NOMO-1 treated with DMSO at 0.1 percent for 48 hours (cell line): Measurements from ENCODE around the gene LRTM2.

Experiments
- DNase-seq: peaks from one replicate; lab custom pipeline; 2025; ENCODE audit not compliant: unreplicated experiment; lab: John Stamatoyannopoulos, UW

LRTM2 gene

DNA sequence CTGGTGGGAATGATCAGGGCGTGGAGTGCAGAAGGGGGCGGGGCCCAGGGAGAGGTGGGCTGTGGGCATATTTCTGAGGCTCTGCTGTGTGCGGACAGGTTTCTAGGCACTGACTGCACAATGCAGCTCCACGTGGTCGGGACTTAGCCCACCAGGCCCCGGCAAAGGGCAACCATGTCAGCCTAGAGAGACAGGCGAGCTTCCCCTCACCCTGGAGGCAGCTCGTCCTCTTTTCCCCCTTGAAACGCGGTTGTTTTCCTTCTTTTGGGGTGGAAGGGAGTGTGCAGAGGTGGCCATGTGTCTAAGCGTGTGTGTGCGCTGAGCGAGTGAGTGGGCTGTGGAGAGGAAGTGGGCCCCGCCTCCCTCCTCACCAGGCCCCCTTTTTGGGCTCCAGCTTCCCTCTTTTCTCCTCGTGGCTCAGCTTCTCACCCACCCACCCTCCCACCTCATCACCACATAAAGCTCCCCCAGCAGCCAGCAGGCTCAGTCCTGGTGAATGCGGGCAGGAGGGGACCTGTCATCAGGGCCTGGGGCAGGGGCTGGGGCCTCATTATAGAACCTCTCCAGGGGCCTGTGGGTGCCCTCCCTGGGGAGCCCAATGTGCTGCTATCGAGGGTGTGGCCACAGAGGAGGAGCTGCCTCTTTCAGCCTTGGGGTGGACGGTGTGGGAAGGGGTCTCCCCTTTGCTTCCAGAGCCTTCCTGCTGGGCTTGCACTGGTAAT is 22.0 kb downstream of the LRTM2 start:
- peak; percentile 84 for DNase-seq

DNA sequence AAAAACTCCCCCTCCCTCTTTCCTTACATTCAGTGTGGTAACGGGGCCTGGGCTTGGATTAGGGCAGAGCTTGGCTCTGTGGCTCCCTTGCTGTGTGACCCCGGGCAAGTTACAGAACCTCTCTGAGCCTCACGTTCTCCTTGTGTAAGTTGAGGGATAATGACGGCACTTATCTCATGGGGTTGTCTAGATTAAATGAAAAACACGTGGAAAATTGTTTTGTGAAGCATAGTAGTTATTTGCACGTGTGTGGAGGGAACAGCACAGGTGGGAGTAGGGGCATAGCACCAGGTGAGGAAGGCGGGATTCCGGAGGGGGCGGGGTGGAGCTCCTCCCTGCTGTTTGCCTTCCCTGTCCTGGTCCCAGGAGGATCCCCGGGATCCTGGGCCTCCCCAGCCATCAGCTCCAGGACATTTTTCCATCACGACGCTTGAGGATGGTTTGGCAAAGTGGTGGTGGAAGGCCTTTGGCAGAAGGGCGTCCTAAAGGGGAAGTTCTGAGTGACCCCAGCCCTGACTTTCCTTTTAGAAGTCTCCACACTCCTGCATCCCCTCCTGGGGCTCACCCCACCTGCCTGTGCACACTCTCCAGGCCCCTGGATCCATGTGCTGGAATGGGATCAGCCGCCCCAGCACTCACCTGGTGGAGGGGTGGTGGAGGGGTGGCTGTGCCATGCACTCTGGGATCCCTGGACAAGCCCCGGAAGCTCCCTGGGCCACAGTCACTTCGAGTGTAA is 22.7 kb downstream of the LRTM2 start:
- DNase-seq, result no peak

DNA sequence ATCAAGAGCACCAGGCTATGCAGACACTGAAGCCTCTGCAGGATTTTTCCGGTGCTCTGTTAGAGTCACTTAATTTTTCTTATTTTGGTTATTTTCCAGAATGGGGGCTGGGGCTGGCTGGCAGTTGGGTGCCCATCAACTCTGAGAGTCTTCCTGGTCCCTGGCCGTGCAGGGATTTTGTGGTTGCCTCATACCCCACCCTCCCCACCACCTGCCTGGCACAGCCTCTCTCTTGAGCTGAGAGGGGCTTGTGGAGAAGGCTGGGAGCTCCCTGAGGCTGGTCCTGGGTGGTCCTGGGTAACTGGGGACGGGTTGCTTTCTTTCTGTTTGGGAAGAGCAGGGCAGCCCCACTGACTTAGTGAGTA is 23.3 kb downstream of the LRTM2 start:
- no peak for DNase-seq

DNA sequence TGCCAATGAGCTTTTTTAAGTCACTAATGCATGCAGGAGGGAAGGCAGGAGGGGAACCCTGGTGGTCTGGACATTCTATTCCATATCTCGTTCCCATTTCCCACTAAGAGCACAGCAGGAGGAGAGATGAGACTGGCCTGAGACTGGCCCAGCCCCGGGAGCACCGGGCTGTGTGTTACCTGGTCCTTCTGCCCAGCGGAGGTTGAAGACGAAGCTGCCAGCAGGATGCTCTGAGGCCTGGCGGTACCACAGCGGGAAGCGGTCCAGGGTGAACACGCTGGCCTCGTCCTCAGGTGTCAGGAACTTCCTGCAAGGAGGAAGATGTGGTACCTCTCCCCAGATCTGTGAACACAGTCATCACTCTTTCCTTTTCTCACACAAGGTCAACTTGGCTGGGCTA is 23.9 kb downstream of the LRTM2 start:
- no peak for DNase-seq

GRCh38 chr12:1844661-1845409 is 24.5 kb downstream of the LRTM2 start:
- DNase-seq, result no peak

DNA sequence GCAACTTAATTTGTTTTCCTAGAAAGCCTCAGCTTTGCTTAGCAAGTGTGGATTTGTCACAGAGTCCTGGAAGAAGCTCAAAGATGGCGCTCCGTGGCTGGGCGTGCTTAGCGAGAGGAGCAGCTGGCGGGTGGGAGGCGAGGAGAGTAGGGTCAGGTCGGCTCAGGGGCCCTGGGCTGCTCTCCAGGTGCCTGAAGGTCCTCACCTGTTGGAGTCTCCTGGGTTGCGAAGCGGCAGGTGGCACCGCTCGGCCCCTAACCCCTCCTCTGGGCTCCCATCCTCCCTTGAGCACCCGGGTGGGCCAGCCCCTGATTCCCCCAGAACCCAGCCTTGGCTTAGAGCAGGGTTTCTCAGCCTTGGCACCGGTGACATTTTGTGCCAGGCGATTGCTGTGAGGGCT is 25.1 kb downstream of the LRTM2 start:
- no peak for DNase-seq

- no peak for DNase-seq
These were observed 25.5 kb downstream of the LRTM2 start for GRCh38 chr12:1845886-1846285.

DNA sequence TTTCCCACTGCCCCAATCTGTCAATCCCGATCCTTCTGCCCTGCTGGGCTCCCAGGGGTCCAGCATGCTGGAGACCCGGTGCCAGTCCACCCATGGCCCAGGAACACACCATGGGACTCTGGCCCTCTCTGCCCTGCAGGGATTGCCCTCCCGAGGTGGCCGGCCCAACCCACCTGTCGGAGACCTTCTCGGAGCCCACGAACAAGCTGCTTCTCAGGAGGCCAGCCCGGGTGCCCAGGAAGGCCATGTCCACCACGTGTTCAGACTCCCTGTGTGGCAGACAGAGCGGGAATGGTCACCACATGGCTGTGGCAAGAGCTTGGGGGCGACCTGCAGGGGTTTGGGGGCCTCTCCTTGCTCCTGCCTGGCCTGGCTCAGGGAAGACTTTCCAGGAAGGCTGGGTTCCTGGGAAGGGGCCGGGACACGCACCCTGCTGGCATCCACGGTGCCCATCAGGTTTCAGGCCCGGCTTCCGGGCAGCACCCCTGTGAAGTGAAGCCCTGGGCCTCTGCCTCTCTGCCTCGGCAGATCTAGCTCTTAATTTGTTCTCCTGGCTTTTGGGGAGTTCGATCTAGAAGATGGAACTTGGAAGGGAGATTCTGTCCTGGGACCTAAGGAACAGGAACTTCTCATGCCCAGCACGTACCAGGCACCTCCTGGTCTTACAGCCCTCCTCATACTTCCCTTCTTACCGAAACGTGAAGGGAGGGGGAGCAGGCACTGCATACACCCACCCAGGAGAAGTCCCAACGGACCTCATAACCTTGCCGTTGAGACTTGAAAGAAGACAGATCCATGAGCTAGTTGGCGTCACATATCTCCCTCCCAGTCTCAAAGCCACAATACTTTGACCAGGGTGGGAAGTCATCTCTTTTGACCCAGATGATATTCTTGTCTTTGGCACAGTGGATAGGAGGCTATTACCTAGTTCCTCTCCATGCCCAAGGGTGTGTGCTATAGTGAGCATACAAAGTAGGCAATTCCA is 26.3 kb downstream of the LRTM2 start:
- DNase-seq, result no peak

DNA sequence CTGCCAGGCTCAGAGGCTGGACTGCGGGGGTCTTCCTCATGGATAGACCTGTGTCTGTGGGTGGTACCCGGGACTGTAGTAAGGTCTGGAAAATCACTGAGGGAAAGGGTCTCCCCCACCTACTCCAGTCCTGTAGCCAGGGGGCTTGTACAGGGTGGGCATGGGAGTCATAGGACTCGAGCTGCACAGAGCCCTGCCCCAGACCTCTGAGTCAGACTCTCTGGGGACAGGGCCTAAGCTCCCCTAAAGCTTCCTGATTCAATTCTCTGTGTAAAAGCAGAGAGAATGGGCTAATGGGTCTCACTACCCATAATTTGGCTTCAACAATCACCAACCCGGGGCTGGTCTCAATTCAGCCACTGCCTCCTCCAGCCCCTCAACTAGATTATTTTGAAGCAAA is 27.0 kb downstream of the LRTM2 start:
- DNase-seq, result no peak

GRCh38 chr12:1848146-1848545 is 27.8 kb downstream of the LRTM2 start:
- DNase-seq, result no peak

GRCh38 chr12:1848745-1849144 is 28.4 kb downstream of the LRTM2 start:
- no peak for DNase-seq

DNA sequence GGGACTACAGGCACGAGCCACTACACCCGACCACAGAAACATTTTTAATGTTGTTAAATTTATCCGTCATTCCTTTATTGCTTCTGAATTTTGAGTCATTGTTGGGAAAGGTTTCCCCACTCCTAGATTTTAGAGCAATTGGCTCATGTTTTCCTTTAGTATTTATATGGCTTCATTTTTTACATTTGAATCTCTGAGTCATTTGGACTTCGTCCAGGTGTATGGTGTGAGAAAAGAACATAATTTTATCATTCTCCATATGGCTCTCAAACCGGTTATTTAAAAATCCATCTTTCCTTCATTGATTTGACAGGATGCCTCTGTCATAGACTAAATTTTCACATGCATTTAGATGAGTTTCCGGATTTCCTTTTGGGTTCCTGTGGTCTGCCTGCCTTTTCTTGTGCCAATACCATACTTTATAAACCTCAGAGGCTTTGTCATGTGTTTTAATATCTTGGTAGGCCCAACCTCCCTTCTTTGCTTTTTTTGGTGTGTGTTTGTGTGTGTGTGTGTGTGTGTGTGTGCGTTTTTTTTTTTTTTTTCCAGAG is 30.9 kb downstream of the LRTM2 start:
- DNase-seq, result no peak

GRCh38 chr12:1852076-1852475 is 31.7 kb downstream of the LRTM2 start:
- peak; percentile 42 for DNase-seq

GRCh38 chr12:1853716-1854115 is 33.4 kb downstream of the LRTM2 start:
- DNase-seq, result no peak

DNA sequence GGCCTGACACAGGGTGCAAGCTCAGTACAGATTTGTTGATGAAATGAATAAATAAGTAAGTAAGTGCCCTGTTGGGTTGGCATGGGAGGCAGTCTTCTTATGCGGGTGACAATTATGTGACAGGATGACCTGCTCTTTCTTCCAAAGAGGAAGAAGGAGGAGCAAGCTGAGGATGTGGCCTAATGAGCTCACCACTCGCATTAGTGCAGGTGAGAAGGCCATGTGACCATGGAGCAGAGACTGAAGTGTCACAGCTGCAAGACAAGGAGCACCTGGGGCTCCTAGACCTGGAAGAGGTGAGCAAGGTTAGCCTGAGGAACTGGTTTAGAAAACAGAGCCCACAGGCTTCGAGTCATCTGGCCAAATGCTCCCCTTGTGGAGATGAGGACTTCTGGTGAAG is 34.9 kb downstream of the LRTM2 start:
- no peak for DNase-seq

GRCh38 chr12:1857086-1857485 is 36.7 kb downstream of the LRTM2 start:
- DNase-seq, result no peak

DNA sequence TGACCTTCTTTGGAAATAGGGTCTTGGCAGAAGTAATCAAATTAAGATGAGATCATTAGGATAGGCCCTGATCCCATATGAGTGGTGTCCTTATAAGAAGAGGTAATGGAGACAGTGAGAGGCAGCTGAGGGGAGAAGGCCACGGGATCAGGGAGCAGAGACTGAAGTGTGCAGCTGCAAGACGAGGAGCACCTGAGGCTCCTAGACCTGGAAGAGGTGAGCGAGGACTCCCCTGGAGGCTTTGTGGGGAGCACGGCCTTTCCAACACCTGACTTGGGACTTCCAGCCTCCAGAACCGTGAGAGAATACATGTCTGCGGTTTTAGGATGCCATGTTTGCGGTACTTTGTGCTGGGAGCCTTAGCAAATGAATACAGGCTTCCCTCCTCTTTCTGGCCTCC is 37.5 kb downstream of the LRTM2 start:
- no peak for DNase-seq

GRCh38 chr12:1858456-1858855 is 38.1 kb downstream of the LRTM2 start:
- DNase-seq, result no peak

- DNase-seq, result no peak
These were observed 39.3 kb downstream of the LRTM2 start for GRCh38 chr12:1859643-1860042.

- DNase-seq, result no peak
These were observed 42.6 kb downstream of the LRTM2 start for GRCh38 chr12:1862973-1863372.

GRCh38 chr12:1863823-1864222 is 43.5 kb downstream of the LRTM2 start:
- DNase-seq, result no peak
